Mammary epithelial cell (primary cell): Measurements from ENCODE around the gene CTNNBIP1.

Experiments used
- EZH2 ChIP-seq: IDR thresholded peaks from 2 replicates; pipeline ENCODE4 v1.6.1; 2012; ENCODE audit warnings: low read length, inconsistent platforms, borderline replicate concordance
- TF ChIP-seq, protein P1 (sequence below), 2 donors: IDR thresholded peaks in 1 of 2; conservative IDR thresholded peaks in 1 of 2; 2 replicates each; pipeline ENCODE4 v1.5.1; 2011 to 2012; ENCODE audit warnings: inconsistent platforms in 2 of 2, low read length in 2 of 2, mild to moderate bottlenecking in 2 of 2, control low read depth in 1 of 2, low read depth in 1 of 2; ENCODE audit not compliant: insufficient read depth in 1 of 2; ENCODE audit errors: extremely low read depth in 1 of 2

DNA sequence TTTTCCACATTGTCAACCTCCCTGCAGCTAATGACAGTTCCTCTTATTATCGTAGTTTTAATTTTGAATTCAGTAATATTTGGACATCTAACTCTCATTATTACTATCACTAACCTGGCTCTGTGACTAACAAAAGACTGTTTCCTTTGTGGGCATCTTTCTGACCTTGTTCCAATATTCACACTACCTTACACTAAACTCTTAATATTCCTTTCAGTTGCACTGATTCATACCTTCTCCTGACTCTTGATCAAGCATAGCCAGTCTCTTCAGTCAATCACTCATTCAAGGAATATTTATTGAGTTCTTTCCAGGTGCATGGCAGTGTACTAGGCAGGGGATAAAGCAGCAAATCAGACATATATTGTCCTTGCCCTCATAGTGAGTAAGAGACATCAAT, 7.8 kb upstream of the CTNNBIP1 start:
- TF ChIP-seq EZH2: no peak
- TF ChIP-seq, protein P1, sequence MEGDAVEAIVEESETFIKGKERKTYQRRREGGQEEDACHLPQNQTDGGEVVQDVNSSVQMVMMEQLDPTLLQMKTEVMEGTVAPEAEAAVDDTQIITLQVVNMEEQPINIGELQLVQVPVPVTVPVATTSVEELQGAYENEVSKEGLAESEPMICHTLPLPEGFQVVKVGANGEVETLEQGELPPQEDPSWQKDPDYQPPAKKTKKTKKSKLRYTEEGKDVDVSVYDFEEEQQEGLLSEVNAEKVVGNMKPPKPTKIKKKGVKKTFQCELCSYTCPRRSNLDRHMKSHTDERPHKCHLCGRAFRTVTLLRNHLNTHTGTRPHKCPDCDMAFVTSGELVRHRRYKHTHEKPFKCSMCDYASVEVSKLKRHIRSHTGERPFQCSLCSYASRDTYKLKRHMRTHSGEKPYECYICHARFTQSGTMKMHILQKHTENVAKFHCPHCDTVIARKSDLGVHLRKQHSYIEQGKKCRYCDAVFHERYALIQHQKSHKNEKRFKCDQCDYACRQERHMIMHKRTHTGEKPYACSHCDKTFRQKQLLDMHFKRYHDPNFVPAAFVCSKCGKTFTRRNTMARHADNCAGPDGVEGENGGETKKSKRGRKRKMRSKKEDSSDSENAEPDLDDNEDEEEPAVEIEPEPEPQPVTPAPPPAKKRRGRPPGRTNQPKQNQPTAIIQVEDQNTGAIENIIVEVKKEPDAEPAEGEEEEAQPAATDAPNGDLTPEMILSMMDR (conservative IDR thresholded peaks at IDR 0.05 in 1 of 2, IDR thresholded peaks at IDR 0.05 in 1 of 2; ENCODE audit: extremely low read depth in 1 of 2, insufficient read depth in 1 of 2, low read depth in 1 of 2, low read length in 2 of 2): no peak
